Caco-2 (cell line): Measurements from ENCODE around the gene ARPC5L. TPM values are rescaled to one million over a fixed set of nuclear protein-coding genes. Genes with fewer than 3 reads are reported as not detected.

Source experiments
- BruUV-seq: library from RNA; stranded (reverse); fragments of 400-500 nt; replicated peaks from 2 replicates; lab custom pipeline; 2021; lab: Mats Ljungman, UMichigan
- CTCF ChIA-PET: fragments of 300-600 bp; sonication (Branson Sonifier 250); formaldehyde crosslinking; loops from one replicate; lab custom pipeline; 2022; ENCODE audit warnings: antibody characterized with exemption; lab: Charles Lee
- POLR2A ChIA-PET: fragments of 300-600 bp; sonication (Branson Sonifier 250); formaldehyde crosslinking; loops from one replicate; lab custom pipeline; 2022; ENCODE audit warnings: antibody characterized with exemption; lab: Charles Lee
- DNase-seq, 2 experiments: peaks; one replicate each; pipeline versions ENCODE4 v3.0.0 to v3.0.0-alpha.2; 2020 to 2022
- H3K27me3 ChIP-seq: replicated peaks from 2 replicates; pipeline ENCODE4 v1.6.0; 2011; ENCODE audit warnings: low read length; ENCODE audit not compliant: control insufficient read depth, insufficient read depth
- H3K36me3 ChIP-seq: 2 replicates; pipeline ENCODE4 v1.5.1; 2011; ENCODE audit warnings: low read length; ENCODE audit not compliant: control insufficient read depth, insufficient read depth
- H3K4me1 ChIP-seq: fragments of 250-450 bp; sonication (Bioruptor Pico); 2 replicates; pipeline ENCODE4 v1.5.1; 2020; ENCODE audit warnings: mild to moderate bottlenecking
- H3K4me3 ChIP-seq: 2 replicates; pipeline ENCODE4 v1.5.1; 2011; ENCODE audit warnings: low read depth, mild to moderate bottlenecking, control low read depth, low read length
- H3K9me3 ChIP-seq: fragments of 250-450 bp; sonication (Bioruptor Pico); 2 replicates; pipeline ENCODE4 v1.5.1; 2020; ENCODE audit warnings: mild to moderate bottlenecking, moderate library complexity
- H3K27ac Mint-ChIP-seq: one replicate; pipeline ENCODE4 v1.8.0; 2022; ENCODE audit warnings: mixed read lengths; ENCODE audit not compliant: unreplicated experiment
- H3K27me3 Mint-ChIP-seq: one replicate; pipeline ENCODE4 v1.8.0; 2022; ENCODE audit warnings: mixed read lengths; ENCODE audit not compliant: insufficient read depth, unreplicated experiment
- H3K36me3 Mint-ChIP-seq: one replicate; pipeline ENCODE4 v1.8.0; 2022; ENCODE audit warnings: mild to moderate bottlenecking, mixed read lengths; ENCODE audit not compliant: insufficient read depth, unreplicated experiment
- H3K4me1 Mint-ChIP-seq: one replicate; pipeline ENCODE4 v1.8.0; 2022; ENCODE audit warnings: low read depth, mixed read lengths; ENCODE audit not compliant: unreplicated experiment
- H3K4me3 Mint-ChIP-seq: one replicate; pipeline ENCODE4 v1.8.0; 2022; ENCODE audit warnings: mild to moderate bottlenecking, moderate library complexity, mixed read lengths; ENCODE audit not compliant: unreplicated experiment
- H3K9me3 Mint-ChIP-seq: one replicate; pipeline ENCODE4 v1.8.0; 2022; ENCODE audit warnings: mixed read lengths; ENCODE audit not compliant: unreplicated experiment
- CTCF ChIP-seq, 2 experiments: fragments of 200-600 bp in 1 of 2; IDR thresholded peaks; 1 replicate in 1 of 2; 2 replicates in 1 of 2; pipeline versions ENCODE4 v1.5.1 to v1.8.0; 2011 to 2022; ENCODE audit warnings: antibody characterized with exemption in 1 of 2, control low read depth in 1 of 2, inconsistent platforms in 1 of 2, low read depth in 1 of 2, low read length in 1 of 2, mild to moderate bottlenecking in 1 of 2, moderate library complexity in 1 of 2; ENCODE audit not compliant: insufficient read depth in 1 of 2, severe bottlenecking in 1 of 2, unreplicated experiment in 1 of 2
- intact Hi-C: fragments of 100-400 bp; cut with micrococcal nuclease; formaldehyde crosslinking; loops from one replicate; pipeline ENCODE4 v1.10.0; 2022; ENCODE audit not compliant: unreplicated experiment
- total RNA-seq: library from RNA; stranded (reverse); gene quantifications from 2 replicates; pipeline ENCODE4 v1.2.3, GENCODE V29; 2022

The ARPC5L gene
- total RNA-seq, 1 experiment from 2014 or later, result 60.1 TPM

- Mint-ChIP-seq H3K27ac (no peak overlapping the region), H3K4me3 (no peak overlapping the region), H3K9me3 (no peaks in the 10 kb centered on the region), H3K4me1 (peaks cover 11% of the 10 kb centered on the region), H3K36me3 (peaks cover 19% of the 10 kb centered on the region), H3K27me3 (no peaks in the 10 kb centered on the region)
- no peaks in the 10 kb centered on the region for H3K4me1 ChIP-seq
- no peaks in the 10 kb centered on the region for H3K9me3 ChIP-seq
- H3K4me3 ChIP-seq, result no peak overlapping the region
- no peak for TF ChIP-seq CTCF (IDR thresholded peaks at IDR 0.05; ENCODE audit: insufficient read depth in 1 of 2, low read depth in 1 of 2, low read length in 1 of 2, severe bottlenecking in 1 of 2, unreplicated experiment in 1 of 2)
- CTCF ChIA-PET, result no interaction called here
- no peak for DNase-seq
- no peaks in the 10 kb centered on the region; the same call in none of the 2 replicates for H3K36me3 ChIP-seq
- POLR2A ChIA-PET, result interaction anchor here (1.2 kb wide), 1 partner anchor 10 kb away, joined by 3 read pairs; no protein-coding TSS in a partner anchor
- intact Hi-C loops, result no loop called here
- no peaks in the 10 kb centered on the region for H3K27me3 ChIP-seq
- BruUV-seq, result no TSS peak
These were observed 46.2 kb downstream of the ARPC5L start for GRCh38 chr9:124908098-124908497.

DNA sequence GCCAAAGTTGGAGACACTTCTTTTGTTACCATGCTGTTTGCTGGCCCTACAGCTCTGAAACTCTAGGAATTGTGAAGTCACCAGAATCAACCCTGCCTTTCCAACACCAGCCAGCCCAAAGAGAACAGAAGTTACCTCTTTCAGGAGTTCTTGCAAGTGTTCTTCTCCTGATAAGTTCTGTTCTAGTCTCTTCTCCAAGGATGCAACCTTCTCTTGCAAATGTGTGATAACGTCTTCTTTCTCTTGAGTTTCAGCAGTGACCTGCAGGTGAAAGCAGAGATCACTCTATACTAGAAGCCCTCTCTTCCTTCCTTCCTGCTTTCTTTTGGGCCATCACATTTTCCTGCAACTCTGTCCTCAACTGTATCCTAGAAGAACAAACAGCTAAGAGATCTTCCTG is 49.8 kb downstream of the ARPC5L start:
- no TSS peak for BruUV-seq
- ChIA-PET CTCF (no interaction called here), POLR2A (no interaction called here)
- Histone ChIP-seq H3K4me3 (no peak overlapping the region), H3K4me1 (no peaks in the 10 kb centered on the region), H3K9me3 (no peaks in the 10 kb centered on the region), H3K36me3 (no peaks in the 10 kb centered on the region; the same call in 1 of the 2 replicates), H3K27me3 (no peaks in the 10 kb centered on the region)
- H3K4me1 Mint-ChIP-seq, result peaks cover 9% of the 10 kb centered on the region
- no peak for TF ChIP-seq CTCF (IDR thresholded peaks at IDR 0.05; ENCODE audit: insufficient read depth in 1 of 2, low read depth in 1 of 2, low read length in 1 of 2, severe bottlenecking in 1 of 2, unreplicated experiment in 1 of 2)
- DNase-seq, result no peak
- peaks cover 5% of the 10 kb centered on the region for H3K36me3 Mint-ChIP-seq
- H3K27ac Mint-ChIP-seq, result no peak overlapping the region
- intact Hi-C loops, result no loop called here
- no peaks in the 10 kb centered on the region for H3K27me3 Mint-ChIP-seq
- H3K4me3 Mint-ChIP-seq, result no peak overlapping the region
- H3K9me3 Mint-ChIP-seq, result no peaks in the 10 kb centered on the region

- H3K4me3 Mint-ChIP-seq, result no peak overlapping the region
- no peaks in the 10 kb centered on the region for H3K27me3 Mint-ChIP-seq
- DNase-seq, result no peak
- H3K36me3 Mint-ChIP-seq, result no peaks in the 10 kb centered on the region
- no peaks in the 10 kb centered on the region for H3K9me3 Mint-ChIP-seq
- H3K4me1 Mint-ChIP-seq, result no peaks in the 10 kb centered on the region
- no peaks in the 10 kb centered on the region for H3K4me1 ChIP-seq
- no peaks in the 10 kb centered on the region for H3K9me3 ChIP-seq
- no peaks in the 10 kb centered on the region for H3K27me3 ChIP-seq
- H3K4me3 ChIP-seq, result no peak overlapping the region
- intact Hi-C loops, result no loop called here
- TF ChIP-seq CTCF (IDR thresholded peaks at IDR 0.05; ENCODE audit: insufficient read depth in 1 of 2, low read depth in 1 of 2, low read length in 1 of 2, severe bottlenecking in 1 of 2, unreplicated experiment in 1 of 2), result no peak
- ChIA-PET CTCF (no interaction called here), POLR2A (no interaction called here)
- H3K36me3 ChIP-seq, result no peaks in the 10 kb centered on the region
- H3K27ac Mint-ChIP-seq, result no peak overlapping the region
- BruUV-seq, result no TSS peak
These were observed 51.4 kb downstream of the ARPC5L start for GRCh38 chr9:124913378-124913777.
